ENCODE results near the gene NFIX. TPM values are rescaled to one million over a fixed set of nuclear protein-coding genes. Genes with fewer than 3 reads are reported as not detected.
A peak's percentile ranks its signal among the peaks of the same experiment; 100 is the strongest.

NFIX gene
- total and polyA plus RNA-seq, 2 of the 13 experiments (the other 11 are each of a cell fraction or from before 2014, with no cell fraction given): 3.4 to 5.4 TPM

DNA sequence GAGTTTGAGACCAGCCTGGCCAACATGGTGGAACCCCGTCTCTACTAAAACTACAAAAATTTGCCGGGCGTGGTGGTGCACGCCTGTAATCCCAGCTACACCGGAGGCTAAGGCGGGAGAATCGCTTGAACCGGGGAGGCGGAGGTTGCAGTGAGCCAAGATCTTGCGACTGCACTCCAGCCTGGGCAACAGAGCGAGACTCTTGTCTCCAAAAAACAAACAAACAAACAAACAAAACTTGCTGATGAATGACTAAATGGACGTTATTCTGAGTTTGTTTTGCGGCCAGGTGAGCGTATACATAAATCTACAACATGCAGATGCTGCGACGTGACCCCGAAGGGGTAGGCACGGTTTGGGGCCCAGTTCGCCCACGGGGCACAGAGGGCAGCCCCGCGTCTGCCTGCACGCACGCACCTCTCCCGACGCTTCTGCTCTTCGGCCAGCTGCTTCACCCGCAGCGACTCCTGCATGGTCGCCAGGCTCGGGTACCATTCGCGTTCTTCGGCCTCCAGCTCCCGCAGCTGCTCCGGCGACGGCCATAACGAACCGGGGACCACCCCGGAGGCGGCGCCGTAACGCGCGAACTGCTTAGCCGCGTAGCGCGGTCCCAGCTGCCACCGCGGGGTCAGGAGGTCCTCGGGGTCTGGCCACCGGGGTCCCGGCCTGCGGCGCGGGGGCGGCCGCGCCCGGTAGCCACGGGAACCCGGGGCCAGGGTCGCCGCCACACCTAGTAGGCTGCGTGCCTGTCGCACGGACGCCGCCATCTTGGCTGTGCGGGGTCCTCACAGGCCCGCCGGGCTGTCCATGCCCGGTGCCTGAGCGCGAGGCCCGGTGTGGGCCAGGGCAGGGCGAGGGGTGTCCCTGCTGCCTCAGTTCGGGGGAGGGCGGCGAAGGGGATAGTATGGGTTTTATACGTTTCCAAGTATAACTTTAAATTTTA, 38.6 kb upstream of the NFIX start, which contains the start of gene GADD45GIP1 (continued):
- TF ChIP-seq ZNF724P (CRISPR knock-in tag; IDR thresholded peaks at IDR 0.05; ENCODE audit: borderline replicate concordance) (no peak), ZNF382 (CRISPR knock-in tag; IDR thresholded peaks at IDR 0.05; ENCODE audit: borderline replicate concordance) (no peak), SMAD3 (CRISPR knock-in tag; IDR thresholded peaks at IDR 0.05) (0 out of 2 replicates have a peak, but pooled peaks have one; percentile 15), RARA (CRISPR knock-in tag; IDR thresholded peaks at IDR 0.05) (no peak), ZFX (CRISPR knock-in tag; IDR thresholded peaks at IDR 0.05; ENCODE audit: low read depth) (peak; percentile 93), FOXJ3 (CRISPR knock-in tag; IDR thresholded peaks at IDR 0.05; ENCODE audit: borderline replicate concordance) (no peak), ZNF30 (CRISPR knock-in tag; IDR thresholded peaks at IDR 0.05) (no peak), ZNF441 (CRISPR knock-in tag; IDR thresholded peaks at IDR 0.05; ENCODE audit: borderline replicate concordance) (0 out of 2 replicates have a peak, but pooled peaks have one; percentile 18), PPARG (CRISPR knock-in tag; conservative IDR thresholded peaks at IDR 0.05) (peak; percentile 23; the same call in 1 of the 2 replicates), HOXA3 (CRISPR knock-in tag; IDR thresholded peaks at IDR 0.05) (peak; percentile 90), RFX1 (IDR thresholded peaks at IDR 0.05) (no peak), BRD4 (CRISPR knock-in tag; IDR thresholded peaks at IDR 0.05) (peak; percentile 96; the same call in 1 of the 2 replicates), FIP1L1 (IDR thresholded peaks at IDR 0.05; ENCODE audit: borderline replicate concordance, insufficient read depth, low read depth, low read length) (no peak), MXD4 (CRISPR knock-in tag; IDR thresholded peaks at IDR 0.05) (peak; percentile 88), KLF16 (CRISPR knock-in tag; IDR thresholded peaks at IDR 0.05) (peak in 1 of 2 experiments; percentile 67; a peak in 1 of 4 replicates), MAFF (IDR thresholded peaks at IDR 0.05; ENCODE audit: low read depth, low read length) (no peak)
- TF ChIP-seq, protein P1, sequence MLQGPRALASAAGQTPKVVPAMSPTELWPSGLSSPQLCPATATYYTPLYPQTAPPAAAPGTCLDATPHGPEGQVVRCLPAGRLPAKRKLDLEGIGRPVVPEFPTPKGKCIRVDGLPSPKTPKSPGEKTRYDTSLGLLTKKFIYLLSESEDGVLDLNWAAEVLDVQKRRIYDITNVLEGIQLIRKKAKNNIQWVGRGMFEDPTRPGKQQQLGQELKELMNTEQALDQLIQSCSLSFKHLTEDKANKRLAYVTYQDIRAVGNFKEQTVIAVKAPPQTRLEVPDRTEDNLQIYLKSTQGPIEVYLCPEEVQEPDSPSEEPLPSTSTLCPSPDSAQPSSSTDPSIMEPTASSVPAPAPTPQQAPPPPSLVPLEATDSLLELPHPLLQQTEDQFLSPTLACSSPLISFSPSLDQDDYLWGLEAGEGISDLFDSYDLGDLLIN (CRISPR knock-in tag; IDR thresholded peaks at IDR 0.05; ENCODE audit: borderline replicate concordance): no peak
- TF ChIP-seq, protein P2, sequence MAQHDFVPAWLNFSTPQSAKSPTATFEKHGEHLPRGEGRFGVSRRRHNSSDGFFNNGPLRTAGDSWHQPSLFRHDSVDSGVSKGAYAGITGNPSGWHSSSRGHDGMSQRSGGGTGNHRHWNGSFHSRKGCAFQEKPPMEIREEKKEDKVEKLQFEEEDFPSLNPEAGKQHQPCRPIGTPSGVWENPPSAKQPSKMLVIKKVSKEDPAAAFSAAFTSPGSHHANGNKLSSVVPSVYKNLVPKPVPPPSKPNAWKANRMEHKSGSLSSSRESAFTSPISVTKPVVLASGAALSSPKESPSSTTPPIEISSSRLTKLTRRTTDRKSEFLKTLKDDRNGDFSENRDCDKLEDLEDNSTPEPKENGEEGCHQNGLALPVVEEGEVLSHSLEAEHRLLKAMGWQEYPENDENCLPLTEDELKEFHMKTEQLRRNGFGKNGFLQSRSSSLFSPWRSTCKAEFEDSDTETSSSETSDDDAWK (CRISPR knock-in tag; IDR thresholded peaks at IDR 0.05): no peak
- TF ChIP-seq, protein P3, sequence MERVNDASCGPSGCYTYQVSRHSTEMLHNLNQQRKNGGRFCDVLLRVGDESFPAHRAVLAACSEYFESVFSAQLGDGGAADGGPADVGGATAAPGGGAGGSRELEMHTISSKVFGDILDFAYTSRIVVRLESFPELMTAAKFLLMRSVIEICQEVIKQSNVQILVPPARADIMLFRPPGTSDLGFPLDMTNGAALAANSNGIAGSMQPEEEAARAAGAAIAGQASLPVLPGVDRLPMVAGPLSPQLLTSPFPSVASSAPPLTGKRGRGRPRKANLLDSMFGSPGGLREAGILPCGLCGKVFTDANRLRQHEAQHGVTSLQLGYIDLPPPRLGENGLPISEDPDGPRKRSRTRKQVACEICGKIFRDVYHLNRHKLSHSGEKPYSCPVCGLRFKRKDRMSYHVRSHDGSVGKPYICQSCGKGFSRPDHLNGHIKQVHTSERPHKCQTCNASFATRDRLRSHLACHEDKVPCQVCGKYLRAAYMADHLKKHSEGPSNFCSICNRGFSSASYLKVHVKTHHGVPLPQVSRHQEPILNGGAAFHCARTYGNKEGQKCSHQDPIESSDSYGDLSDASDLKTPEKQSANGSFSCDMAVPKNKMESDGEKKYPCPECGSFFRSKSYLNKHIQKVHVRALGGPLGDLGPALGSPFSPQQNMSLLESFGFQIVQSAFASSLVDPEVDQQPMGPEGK (CRISPR knock-in tag; IDR thresholded peaks at IDR 0.05): peak; percentile 78
- TF ChIP-seq, protein P4, sequence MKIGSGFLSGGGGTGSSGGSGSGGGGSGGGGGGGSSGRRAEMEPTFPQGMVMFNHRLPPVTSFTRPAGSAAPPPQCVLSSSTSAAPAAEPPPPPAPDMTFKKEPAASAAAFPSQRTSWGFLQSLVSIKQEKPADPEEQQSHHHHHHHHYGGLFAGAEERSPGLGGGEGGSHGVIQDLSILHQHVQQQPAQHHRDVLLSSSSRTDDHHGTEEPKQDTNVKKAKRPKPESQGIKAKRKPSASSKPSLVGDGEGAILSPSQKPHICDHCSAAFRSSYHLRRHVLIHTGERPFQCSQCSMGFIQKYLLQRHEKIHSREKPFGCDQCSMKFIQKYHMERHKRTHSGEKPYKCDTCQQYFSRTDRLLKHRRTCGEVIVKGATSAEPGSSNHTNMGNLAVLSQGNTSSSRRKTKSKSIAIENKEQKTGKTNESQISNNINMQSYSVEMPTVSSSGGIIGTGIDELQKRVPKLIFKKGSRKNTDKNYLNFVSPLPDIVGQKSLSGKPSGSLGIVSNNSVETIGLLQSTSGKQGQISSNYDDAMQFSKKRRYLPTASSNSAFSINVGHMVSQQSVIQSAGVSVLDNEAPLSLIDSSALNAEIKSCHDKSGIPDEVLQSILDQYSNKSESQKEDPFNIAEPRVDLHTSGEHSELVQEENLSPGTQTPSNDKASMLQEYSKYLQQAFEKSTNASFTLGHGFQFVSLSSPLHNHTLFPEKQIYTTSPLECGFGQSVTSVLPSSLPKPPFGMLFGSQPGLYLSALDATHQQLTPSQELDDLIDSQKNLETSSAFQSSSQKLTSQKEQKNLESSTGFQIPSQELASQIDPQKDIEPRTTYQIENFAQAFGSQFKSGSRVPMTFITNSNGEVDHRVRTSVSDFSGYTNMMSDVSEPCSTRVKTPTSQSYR (CRISPR knock-in tag; IDR thresholded peaks at IDR 0.05; ENCODE audit: borderline replicate concordance): peak; percentile 30; the same call in 1 of the 2 replicates
